HCT116 (cell line): ENCODE results near the gene STPG1.

Experiments
- CEBPB ChIP-seq: IDR thresholded peaks from 2 replicates; pipeline ENCODE4 v1.6.1; 2012; ENCODE audit warnings: low read depth
- CTCF ChIP-seq, 3 experiments: fragments of 200-600 bp in 1 of 3; sonication (generic) in 1 of 3; IDR thresholded peaks in 2 of 3; conservative IDR thresholded peaks in 1 of 3; 2 replicates each; pipeline ENCODE4 v1.5.1; 2012 to 2017; ENCODE audit warnings: low read depth in 2 of 3, low read length in 2 of 3, antibody characterized with exemption in 1 of 3, borderline replicate concordance in 1 of 3, control low read depth in 1 of 3, mild to moderate bottlenecking in 1 of 3, mixed read lengths in 1 of 3, mixed run types in 1 of 3, moderate library complexity in 1 of 3; ENCODE audit not compliant: insufficient read depth in 1 of 3
- EGR1 ChIP-seq: IDR thresholded peaks from 2 replicates; pipeline ENCODE4 v1.6.1; 2012; ENCODE audit warnings: low read depth
- EZH2phosphoT487 ChIP-seq: fragments of 200-600 bp; IDR thresholded peaks from 2 replicates; pipeline ENCODE4 v1.6.1; 2018; ENCODE audit warnings: antibody characterized with exemption, borderline replicate concordance
- MAX ChIP-seq: IDR thresholded peaks from 2 replicates; pipeline ENCODE4 v1.6.1; 2012
- SIN3A ChIP-seq: IDR thresholded peaks from 2 replicates; pipeline ENCODE4 v1.6.1; 2012; ENCODE audit warnings: low read depth
- ZNF274 ChIP-seq: fragments of 200-500 bp; sonication (Bioruptor generic); IDR thresholded peaks from 2 replicates; pipeline ENCODE4 v1.6.1; 2014; ENCODE audit warnings: mild to moderate bottlenecking, low read depth, low read length, inconsistent platforms

GRCh38 chr1:24323281-24323680 is 90.3 kb downstream of the STPG1 start:
- TF ChIP-seq MAX (no peak), EZH2phosphoT487 (no peak), CTCF (IDR thresholded peaks at IDR 0.05 in 2 of 3, conservative IDR thresholded peaks at IDR 0.05 in 1 of 3; ENCODE audit: borderline replicate concordance in 1 of 3, insufficient read depth in 1 of 3, low read depth in 2 of 3, low read length in 2 of 3) (no peak), EGR1 (no peak), ZNF274 (no peak), CEBPB (no peak), SIN3A (no peak)
